NCI-H1930 (cell line): Measurements from ENCODE around the gene RING1.
"Not testable (repeated sequence)": the region's sequence is repeated elsewhere in the genome, so short reads cannot be mapped to it uniquely, and the experiment has no call there.

Source experiments
- DNase-seq, 2 experiments: peaks; one replicate each; lab custom pipeline; 2025; lab: John Stamatoyannopoulos, UW

The RING1 gene

DNA sequence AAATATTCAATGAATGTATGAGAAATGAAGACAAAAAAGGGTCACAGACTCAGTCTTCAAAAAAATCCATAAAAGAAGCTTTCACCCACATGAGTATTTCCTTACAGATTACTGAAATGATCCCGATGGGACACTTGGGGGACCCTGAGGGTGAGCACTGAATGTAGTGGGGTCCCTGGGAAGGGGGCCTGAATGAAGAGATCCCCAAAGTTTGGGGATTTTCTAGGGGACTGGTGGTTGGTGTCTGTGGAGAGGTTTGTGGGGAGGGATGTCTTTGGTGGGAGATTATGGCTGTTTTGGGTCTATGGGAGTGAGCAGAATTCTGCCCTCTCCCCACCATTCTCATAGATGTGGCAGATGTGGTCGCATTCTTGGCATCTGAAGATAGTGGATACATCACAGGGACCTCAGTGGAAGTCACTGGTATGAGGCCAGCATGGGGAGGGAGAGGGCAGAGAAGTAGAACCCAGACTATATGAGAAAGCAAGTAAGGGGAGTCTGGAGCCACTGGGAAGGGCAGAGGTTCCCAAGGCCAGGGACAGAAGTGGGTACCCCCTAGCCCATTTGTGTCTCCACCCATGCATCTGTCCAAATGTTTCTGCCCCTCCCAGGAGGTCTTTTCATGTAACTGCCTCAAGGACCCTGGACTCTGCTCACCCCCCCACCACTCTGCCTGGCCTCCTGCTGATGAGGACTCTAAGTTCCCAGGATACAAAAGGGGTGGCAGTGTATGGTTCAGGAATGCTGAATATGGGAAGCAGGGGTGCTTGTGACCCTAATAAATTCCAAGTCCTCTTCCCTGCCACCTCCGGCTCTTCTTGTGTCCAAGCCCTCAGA lies 2.1 kb upstream of the RING1 start:
- no peak for DNase-seq

DNA sequence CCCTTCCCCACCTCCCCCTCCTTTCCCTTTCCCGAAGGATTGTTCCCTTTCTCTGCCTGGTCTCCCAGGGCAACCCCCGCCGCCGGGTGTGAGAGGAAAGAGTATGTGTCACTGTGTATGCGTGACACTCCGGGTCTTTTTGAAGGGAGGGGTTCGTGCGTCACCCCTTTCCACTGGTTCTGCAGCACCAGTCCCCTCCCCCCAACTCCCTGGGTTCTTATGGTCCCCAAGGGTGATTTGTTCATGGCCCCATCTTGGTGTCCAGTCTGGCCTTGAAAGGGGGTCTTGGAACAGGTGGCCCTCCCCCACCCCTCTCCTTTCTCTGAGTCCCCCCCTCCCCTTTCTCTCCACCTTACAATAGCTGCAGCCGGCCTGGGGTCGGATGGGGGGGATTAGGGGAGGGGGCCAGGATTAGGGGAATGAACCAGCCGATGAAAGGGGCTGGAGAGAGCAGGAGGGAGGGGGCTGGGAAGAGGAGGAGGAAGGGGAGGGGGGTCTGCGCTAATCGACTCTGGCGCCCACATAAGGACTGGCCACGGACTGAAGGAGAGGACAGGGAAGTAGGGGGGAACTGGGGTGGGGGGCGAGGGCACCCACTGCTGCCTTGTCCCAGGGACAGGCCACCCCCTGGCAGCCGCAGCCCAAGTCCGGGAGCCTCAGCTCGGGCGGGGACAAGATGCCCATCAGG lies 1.3 kb upstream of the RING1 start:
- no peak for DNase-seq

DNA sequence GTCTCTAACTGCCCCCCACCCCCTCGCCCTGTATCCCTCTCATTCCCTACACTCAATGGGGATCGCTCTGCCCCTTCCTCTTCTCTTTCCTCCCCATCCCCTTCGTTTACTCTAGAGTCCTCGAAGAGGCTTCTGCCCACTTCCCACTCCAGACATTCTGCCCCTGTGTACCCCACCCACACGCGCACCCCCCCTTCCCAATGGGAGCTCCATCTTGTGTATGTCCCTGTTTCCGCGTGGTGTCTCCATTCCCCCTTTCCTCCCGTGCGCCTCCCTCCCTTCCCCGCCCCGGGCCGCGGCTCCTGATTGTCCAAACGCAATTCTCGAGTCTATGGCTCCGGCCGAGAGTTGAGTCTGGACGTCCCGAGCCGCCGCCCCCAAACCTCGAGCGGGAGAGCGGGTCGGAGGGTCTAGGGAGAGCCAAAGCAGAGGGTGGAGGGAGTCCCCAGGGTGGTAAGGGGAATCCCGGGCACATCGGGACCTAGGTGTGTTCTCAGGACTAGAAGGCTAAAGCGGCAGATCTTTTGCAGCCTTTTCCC lies 679 bp upstream of the RING1 start:
- DNase-seq, result no peak

DNA sequence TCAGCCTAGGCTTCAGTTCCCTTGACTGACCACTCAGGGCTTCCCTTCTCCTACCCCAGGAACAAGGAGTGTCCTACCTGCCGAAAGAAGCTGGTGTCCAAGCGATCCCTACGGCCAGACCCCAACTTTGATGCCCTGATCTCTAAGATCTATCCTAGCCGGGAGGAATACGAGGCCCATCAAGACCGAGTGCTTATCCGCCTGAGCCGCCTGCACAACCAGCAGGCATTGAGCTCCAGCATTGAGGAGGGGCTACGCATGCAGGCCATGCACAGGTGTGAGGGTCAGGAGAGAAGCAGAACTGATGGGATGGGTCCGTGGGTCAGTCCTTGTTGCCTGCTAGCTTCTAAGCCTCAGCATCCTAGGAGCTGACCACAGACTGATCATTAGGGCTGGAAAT lies 1.6 kb downstream of the RING1 start:
- no peak for DNase-seq

DNA sequence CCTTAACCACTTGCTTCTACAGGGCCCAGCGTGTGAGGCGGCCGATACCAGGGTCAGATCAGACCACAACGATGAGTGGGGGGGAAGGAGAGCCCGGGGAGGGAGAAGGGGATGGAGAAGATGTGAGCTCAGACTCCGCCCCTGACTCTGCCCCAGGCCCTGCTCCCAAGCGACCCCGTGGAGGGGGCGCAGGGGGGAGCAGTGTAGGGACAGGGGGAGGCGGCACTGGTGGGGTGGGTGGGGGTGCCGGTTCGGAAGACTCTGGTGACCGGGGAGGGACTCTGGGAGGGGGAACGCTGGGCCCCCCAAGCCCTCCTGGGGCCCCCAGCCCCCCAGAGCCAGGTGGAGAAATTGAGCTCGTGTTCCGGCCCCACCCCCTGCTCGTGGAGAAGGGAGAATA lies 2.8 kb downstream of the RING1 start:
- DNase-seq, result no peak

DNA sequence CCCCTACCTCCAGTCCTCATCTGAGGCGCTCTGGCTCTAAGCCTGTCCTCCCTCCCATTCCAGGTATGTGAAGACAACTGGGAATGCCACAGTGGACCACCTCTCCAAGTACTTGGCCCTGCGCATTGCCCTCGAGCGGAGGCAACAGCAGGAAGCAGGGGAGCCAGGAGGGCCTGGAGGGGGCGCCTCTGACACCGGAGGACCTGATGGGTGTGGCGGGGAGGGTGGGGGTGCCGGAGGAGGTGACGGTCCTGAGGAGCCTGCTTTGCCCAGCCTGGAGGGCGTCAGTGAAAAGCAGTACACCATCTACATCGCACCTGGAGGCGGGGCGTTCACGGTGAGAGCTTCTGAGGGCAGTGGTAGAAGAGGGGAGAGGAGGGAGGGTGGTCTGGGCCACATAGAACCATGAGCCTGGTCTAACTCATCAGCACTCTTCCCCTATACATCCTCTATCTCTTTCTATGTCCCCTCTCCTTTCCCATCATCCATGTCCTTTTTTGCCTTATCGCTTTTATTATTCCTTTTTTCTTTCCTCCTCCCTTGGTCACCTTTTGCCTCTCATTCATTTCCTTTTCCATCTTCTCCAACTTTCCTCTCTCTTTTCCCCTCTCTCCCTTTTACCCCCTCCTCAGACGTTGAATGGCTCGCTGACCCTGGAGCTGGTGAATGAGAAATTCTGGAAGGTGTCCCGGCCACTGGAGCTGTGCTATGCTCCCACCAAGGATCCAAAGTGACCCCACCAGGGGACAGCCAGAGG lies 3.5 kb downstream of the RING1 start:
- no peak for DNase-seq

DNA sequence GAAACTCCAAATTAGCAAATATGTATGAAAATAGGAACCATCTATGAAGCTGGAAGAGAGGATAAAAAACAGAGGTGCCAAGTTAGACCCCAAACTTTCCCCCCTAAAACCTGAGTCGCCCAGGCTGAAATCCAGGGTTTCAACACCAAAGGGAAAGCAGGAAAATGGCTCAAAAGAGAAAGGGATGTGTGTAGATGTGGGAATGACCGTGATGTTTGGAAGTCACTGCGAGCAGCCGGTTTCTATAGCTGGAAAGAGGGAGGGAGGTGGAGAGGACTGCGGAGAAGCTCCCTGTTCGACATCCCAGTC lies 4.5 kb downstream of the RING1 start:
- DNase-seq, result no peak

DNA sequence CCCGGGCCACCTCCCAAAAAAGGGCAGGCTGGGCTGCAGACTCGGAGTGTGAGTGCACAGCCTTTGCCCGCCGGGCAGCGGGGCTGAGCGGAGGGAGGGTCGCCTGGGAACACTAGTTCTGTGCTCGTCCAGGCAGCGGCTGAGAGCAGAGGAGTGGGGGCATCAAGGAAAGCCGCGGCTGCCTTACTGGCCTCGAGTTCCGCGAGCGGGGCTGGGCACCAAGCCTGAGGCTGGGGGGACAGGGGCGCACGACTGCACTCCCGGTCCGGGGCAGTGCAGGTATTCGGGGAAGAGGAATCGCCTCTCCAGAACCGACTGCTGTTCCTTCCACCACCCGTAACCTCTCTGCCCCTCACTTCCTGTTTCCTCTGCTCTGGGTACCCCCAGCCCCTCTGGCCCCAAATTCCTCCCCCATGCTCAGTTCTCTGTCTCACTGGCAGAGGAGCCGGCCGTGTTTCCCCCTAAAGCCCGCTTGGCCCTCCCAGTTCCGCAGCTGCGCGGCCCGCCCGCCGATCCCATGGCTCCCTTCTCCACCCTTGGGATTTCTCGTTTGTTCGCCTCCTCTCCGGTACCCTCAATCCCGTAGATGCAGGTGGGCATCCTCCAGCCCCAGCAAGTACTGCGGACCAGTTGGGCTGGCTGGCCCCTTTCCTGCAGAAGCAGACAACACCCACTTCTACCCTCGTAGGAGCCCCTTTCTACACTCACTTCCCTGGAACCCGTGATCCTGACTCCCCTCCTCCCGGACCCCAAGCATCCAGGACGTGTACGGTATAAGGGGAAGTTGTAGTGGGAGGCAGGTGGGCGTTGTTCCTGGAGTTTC lies 5.1 kb downstream of the RING1 start:
- DNase-seq, result no peak

DNA sequence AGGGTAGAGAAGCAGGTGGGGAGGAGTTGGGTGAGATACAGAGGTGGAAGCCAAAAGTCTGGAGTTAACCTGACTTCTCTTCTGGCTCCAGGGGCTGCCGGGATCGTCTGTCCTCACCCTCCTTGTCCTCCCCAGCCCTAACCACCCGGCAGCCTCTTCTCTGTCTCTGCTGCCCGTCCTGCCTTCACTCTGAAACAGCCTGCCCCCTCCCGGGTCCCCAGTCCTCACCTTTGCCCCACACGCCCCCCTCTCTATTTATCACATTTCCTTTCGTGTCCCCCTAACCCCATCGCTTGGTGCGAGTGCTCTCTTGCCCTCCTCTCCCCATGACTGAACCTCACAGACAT lies 5.7 kb downstream of the RING1 start:
- DNase-seq, result no peak

DNA sequence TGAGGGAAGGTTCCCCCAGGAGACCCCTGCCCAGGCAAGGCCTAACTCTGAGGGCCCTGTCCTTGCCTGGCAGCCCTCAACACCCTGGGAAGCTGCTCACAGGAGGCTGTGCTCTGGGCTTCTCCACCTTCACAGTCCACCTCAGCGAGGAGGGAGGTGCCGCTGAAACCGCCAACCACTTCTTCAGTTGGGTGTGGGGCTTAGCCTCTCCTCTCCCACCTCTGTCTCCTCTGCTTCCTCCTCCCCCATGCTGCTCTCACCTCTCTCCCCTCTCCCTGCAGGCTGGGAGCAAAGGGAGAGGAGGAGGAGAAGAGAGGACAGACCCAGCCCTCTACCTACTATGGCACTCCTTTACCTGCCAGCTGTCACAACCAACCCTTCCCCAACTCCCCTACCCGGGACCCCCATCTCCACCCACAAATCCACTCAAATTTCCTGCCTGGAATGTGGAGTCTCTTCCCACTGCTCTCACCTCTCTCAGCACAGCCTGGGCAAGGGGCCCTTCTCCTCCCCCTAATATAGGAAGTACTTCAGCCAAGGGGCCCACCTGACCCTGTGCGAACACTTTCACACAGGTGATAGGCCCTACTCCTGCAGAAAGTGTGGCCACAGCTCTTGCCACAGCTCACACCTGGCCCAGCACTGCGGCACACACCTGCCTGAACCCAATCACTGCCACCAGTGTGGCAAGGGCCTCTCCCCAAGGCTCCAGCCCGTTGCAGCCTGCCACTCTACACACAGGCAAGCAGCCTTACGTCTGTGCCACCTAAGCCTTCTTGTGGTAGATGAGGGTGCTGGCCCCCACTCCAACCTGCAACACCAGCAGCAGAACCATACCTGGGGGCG lies 7.2 kb downstream of the RING1 start:
- DNase-seq, result no peak

DNA sequence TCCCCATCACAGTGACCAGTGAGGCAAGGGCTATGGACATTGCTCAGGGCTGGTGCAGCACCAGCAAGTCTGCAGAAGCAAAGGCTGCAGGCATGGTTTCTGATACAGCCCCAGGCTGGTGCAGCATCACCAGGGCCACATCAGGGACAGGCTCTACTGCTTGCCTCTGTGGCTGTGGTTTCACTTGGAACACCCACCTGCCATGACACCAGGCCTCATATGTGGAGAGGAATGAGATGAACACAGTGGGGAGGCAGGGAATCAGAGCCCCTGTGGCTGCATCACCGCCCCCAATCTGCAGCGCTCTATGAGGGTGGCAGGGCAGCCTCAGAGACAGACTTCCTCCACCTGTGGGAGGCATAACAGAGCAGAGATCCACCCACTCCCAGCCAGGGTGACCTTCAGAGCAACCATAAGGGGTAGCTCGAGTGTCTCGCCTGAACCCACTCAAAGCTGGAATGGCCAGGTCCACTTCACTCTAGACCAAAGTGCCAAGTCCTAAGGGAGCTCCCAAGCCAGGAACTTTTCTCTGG lies 7.9 kb downstream of the RING1 start:
- no peak for DNase-seq

DNA sequence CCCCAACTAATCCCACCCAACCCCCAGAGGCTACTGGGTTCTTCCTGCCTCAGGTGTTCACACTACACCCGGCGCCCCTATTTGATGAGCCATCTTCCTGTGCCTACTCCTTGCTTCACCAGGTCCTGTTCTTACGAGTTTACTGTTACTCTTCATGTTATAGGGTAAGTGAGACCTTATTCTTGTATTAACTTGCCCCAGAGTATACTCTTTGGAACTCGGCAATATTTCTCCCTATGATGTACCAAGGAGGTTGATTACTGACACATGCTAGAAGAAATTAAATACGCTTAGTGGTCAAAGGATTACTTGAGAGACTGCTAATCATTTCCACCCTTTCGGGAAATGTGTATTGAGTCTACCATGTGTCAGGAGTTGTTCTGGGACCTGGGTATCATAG lies 8.9 kb downstream of the RING1 start:
- DNase-seq, result no peak

DNA sequence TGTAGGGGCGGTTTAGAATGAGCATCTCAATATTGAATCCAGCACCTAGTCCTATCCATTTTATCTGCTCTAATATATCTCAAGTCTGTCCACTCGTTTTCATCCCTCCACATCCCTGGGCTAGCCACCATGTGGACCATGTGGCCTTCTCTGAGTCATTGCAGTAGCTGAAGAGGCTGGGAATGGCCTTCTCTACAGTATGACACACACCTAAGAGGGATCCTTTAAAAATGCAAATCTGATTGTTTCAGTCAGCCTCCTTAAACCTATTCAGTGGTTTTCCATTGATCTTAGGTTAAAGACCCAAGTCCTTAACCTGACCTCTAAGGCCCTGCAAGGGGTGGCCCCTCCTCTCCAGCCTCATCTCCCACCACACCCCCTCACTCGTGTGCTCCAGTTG lies 9.4 kb downstream of the RING1 start:
- DNase-seq, result no peak

DNA sequence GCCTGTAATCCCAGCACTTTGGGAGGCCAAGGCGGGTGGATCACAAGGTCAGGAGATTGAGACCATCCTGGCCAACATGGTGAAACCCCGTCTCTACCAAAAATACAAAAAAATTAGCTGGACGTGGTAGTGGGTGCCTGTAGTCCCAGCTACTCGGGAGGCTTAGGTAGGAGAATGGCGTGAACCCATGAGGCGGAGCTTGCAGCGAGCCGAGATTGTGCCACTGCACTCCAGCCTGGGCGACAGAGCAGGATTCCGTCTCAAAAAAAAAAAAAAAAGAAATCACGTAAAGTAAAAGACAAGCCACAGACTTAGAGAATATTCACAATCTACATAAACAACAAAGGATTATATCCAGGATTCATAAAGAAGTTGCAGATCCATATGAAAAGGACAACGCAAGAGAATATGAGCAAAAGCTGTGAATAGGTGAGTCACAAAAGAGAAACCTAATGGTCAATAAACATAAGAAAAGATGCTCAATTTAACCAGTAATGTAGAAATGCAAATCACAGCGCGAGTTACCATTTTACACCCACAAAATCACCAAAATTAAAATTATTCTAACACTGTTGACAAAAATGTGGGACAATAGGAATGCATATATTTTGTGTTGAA lies 18.3 kb downstream of the RING1 start:
- not testable (repeated sequence) for DNase-seq

DNA sequence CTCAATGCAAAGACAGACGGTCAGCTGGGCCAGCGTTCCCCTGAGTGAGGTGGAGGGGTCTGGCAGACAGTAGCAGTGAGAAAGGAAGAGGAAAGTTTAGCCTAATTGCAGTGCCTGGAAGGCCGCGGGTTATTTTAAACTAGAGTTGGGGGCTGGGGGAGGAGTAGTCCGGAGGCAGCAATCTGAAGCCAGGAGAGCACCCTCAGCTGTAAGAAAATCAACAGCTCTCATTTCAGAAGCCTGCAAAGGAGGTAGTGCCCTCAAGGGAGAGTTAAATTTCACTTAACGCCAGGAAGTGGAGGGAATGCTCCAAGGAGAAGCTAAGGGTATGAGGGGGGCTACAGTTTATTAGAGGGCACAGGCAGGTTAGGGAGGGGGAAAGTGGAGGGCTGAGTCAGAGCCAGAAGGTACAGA lies 26.9 kb downstream of the RING1 start:
- DNase-seq, result no peak

DNA sequence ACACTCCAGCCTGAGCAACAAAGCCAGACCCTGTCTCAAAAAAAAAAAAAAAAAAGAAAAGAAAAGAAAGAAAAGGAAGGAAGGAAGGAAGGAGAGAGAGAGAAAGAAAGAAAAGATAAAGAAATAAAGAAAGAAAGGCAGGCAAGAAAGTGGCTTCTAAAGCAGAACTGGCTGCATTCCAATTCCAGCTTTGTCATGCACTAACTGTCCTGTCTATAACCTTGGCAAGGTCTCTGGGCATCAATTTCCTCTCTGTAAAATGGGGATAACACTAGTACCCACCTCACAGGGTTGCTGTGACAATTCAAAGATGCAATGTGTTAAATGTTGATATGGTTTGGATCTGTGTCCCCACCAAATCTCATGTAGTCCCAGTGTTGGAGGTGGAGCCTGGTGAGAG lies 28.0 kb downstream of the RING1 start:
- no peak for DNase-seq

DNA sequence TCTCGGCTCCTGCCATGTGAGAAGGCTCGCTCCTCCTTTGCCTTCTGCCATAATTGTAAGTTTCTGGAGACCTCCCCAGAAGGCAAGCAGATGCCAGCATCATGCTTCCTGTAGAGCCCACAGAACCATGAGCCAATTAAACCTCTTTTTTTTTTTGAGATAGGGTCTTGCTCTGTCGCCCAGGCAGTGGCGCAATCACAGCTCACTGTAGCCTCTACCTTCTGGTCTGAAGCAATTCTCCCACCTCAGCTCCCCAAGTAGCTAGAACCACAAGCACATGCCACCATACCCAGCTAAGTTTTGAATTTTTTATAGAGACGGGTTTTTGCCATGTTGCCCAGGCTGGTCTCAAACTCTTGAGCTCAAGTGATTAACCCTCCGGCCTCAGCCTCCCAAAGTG lies 28.6 kb downstream of the RING1 start:
- no peak for DNase-seq

DNA sequence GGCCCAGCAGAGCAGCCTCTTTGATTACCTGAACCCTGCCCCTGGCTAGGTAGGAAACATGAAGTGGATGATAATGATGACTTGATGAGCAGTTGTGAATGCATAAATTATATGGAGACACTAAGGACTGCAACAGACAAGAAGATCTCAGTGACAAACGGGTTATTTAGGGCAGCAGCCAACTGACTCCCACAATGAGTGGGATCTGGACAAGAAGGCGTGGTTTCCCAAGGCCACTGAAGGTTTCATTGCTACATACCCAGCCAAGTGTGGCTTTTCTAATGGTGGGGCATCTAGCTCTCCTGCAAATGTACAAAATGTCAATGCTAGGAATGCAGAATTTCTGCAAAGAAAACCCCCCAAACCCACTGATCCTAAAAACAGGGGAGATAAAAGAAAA lies 29.4 kb downstream of the RING1 start:
- DNase-seq, result no peak

DNA sequence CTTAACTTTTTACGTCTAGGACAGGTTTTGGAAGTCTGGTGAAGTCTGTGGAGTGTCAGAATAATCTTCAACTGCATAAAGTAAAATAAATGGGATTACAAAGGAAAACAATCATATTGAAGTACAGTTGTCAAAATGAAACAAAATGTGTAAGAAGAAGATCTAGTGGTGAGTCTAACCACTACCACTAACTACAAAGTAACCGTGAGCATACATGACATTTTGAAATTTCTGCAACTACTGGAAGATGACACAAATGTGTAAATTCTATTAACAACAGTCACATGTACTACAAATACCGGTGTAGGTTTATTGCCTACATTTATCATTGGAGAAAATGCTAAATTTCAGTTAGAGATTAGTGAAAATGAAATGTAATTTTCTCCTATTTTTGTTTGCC lies 33.7 kb downstream of the RING1 start:
- no peak for DNase-seq

DNA sequence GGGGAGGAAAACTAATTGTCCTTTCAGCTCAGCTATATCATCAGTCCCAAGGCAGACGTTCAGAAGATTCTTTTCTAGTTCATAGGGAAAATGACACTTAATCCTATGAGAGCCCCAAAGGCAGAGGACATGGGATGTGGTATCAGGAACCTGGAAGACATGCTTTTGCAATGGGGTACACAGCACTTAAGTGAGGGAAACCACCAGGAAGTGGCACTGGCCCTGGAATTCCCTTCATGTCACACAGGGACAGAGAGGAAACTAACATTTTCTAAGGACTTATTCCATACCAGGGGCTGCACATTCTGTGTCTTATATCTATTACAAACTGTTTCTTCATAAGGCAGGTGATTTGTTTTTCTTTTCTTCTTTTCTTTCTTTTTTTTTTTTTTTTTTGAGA lies 35.2 kb downstream of the RING1 start:
- DNase-seq, result no peak
